TTC549 (cell line): ENCODE data around the gene DMGDH.

ENCODE experiments used
- FAIRE-seq: peaks from 2 replicates; lab custom pipeline; 2012; peaks lifted over from hg19 to GRCh38; lab: Jason Lieb, UNC

DMGDH gene

DNA sequence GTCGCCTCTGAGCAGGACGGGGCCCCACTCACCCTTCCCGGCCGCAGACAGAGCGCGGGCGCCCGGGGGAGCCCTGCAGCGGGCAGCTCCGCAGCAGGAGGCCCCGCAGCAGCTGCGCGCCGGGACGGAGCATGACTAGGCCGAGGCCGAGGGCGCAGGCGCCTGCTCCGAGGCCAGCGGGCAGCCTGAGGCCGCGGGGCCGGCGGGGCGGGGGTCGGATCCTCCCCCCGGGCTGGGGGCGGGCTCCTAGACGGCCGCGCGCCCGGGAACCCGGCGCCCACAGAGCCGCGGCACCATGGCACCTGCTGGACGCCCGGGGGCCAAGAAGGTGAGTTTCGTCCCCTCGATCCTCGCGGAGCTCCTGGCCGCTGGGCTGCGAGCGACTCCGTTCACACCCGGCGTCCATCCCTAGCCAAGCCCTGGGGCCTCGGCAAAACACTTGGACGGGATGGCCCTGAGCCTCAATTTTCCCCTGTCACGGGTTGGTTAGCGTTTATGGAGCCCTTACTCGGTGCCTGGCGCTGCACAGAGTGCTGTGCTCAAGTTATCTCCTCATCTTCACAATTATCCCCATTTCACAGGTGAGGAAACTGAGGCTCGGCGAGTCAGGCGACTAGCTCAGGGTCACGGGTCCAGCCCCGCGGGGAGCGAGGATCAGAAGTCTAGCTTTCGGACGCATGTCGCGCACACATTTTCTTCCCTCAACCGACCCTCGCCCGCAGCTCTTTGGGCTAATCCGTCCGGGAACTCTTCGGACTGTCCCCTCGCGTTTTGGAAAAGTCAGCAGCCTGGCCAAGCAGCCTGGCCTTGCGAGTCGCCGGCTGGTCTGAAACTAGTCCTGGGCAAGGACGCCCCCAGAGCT, at the start of gene DMGDH, which contains the start of gene BHMT2:
TSS of gene DMGDH (minus strand) at position 187 of the 862 bp plus-strand sequence. CDS start at position 133, 54 bp downstream.
TSS of gene BHMT2 (plus strand) at position 280 of the 862 bp plus-strand sequence. CDS start at position 296, 16 bp downstream.
- FAIRE-seq = no peak

DNA sequence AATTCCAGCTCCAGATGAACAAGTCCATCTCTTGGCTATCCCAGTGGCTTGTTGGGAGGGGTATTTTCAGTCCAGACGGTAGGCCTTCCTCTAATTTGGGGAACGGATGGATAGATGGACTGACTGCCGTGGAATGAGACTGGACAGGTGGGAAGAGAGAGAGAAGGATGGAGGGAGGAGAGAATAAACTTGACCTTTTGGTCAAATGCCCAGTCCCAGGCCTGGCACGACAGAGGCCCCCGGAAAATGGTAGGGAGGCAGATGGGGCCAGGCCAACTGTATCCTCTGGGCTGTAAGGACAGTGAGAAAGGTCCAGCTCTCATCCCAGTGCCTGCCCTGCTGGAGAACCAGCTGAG, 43.2 kb upstream of the DMGDH start:
- no peak for FAIRE-seq

DNA sequence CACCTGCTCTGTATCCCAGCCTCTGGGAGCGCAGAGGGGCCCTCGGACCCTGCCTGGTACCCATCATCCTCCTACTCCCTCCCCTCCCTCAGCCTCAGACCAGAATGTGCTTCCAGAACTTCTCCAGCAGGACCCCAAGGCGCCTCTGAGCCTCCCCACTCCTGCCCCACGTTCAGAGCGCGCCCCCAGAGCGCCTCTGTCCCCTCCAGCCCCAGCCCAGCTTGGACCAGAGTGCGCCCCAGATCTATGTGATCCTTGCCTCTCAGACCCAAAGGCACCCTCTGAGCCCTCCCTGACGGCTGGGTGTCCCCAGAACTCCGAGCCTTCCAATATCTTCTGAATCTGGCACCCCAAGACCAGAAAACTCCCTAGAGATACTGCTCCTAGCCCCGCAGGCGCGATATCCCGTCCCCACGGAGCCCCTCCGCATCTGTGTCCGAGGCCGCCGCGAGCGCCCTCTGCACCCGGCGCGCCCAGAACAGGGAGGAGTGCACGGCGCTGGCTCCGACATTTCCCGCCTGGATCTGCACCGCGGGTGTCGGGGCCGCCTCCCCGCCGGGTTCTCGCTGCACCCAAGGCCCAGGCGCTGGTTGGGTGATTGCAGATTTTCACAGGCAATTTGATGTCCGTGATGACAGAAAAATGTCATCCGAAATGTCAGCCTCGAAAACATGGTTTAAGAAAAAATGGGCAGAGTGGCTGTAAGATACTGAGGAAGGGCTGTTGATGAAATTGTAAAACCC, 42.7 kb upstream of the DMGDH start:
- FAIRE-seq = no peak

DNA sequence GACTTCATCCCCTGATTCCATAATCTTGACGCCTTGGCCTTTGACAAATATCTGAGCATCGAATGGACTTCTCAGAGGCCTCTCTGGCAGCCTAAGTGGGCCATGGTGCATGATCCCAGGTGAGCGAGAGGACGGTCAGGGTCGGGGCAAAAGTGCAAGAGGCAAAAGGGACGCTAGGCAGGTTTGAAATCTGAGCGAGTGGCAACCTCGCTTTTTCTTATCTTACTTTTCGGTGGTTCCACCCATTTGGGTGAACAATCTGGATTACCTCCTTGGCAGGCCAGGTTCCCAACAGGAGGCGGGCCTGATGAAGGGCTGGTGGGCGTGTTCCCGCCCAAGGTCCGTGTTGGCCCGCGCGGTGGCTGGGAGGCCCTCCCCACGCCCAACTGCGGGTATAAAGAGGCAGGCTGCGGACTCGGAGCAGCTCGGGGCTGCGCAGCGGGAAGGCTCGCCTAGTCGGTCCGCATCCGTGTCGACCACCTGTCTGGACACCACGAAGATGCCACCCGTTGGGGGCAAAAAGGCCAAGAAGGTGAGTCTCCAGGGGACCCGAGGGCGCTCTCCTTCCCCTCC, 42.0 kb upstream of the DMGDH start, which contains the start of gene BHMT:
TSS of gene BHMT (plus strand) at position 423 of the 573 bp plus-strand sequence. CDS start at position 500, 77 bp downstream.
- no peak for FAIRE-seq

DNA sequence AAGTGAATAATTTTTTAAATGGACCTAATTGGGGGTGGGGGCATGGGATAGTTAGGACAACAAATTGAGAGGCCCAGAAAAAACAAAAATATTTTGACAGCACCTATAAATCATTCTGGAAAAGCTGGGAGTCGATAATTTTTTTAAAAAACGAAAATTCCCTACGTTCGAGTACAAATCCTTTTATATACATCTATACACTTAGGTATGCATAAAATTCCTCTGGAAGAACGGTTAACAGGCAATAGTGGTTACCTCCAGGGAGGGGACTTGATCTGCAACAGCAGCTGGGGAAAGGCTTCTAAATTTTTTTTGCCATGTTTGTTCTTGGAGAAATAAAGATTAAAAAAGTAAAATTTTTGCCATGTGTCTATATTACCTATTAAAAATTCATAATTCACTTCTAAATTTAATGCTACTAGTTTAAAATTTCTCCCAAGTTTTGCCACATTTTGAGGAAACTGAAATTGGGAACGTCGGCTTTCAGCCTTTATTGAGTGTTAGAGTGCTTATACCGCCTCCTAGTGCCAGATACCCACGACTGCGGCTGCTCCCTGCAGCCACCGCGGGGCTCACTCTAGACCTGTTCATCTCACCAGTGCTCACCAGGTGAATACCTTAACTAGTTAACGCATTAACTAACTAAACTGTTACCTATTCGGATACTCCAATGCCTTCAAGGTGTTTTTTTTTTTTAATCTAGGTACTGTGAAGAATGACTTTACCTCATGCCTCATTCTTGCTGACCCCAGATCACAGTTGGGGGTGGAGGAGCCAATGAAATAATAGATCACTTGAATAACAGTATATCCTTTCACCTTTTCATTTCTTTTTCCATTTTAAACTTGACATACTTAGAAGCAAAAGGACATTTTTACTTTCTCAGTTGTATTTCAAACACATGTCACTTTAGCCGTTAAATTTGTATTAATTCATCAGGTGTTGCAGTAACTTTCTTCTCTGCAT, 40.3 kb upstream of the DMGDH start:
- FAIRE-seq = no peak

DNA sequence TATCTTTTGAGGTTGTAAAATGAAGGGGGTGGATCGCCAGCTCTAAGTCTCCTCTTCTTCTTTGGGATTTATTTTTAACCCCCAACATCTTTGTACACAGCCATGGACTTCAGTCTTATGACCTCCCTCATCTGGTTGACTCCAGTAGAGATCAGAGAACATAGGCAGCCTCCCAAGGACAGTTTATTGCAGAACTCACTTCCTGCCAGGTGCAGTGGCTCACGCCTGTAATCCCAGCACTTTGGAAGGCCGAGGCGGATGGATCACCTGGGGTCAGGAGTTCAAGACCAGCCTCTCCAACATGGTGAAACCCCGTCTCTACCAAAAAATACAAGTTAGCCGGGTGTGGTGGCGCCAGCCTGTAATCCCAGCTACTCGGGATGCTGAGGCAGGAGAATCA, 39.3 kb upstream of the DMGDH start:
- no peak for FAIRE-seq

DNA sequence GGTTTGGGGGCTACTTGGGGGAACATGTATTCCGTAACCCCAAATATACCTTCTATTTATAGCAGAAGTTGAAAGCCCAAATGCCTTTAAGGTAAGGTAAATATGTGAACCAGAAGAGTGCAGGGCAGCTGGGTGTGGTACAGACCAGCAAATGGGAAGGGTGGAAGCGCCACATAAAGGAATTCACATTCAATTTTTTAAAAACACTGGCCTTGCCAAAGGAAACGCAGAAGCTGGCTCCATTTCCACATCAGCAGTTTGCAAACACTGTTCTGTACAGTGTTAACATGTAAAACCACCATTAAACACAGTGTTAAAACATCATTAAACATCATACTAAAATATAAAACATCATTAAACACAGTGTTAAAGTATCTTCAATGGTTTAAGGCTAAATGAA, 38.6 kb upstream of the DMGDH start:
- FAIRE-seq = no peak

DNA sequence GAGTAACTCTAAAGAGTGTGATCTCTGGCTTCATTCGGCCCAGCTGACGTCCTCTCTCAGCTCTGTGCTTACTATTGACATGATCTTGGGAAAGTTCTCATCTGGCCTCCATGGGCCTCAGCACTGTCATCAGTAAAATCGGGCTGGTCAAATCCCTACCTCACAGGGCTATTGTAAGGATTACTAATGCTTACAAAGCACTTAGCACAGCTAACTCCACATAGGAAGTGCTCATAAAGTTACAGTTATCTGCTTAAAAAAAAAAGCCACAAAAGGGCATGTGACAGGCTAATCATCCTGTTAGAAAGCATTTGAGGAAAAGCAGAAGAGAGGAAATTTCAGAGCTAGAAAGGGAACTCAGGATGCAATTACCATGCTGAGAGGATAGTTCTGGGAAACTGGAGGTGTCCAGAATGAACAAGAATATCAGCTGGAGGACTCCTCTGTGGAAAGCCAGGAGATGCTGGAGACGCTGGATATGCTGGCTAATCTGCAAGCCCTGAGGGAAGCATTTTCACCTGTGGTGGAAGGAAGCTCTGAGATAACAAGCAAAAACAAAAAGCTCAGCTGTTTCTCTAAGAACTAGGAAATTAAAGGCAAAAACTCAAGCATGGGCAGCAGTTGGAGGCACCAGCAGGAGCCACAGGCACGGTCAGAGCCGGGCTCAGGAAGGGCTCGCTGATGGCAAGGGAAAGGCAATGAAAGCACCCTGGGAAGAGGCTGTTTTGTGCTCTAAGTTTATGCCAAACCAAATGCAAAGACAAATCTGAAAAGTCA, 37.7 kb upstream of the DMGDH start:
- FAIRE-seq = no peak

DNA sequence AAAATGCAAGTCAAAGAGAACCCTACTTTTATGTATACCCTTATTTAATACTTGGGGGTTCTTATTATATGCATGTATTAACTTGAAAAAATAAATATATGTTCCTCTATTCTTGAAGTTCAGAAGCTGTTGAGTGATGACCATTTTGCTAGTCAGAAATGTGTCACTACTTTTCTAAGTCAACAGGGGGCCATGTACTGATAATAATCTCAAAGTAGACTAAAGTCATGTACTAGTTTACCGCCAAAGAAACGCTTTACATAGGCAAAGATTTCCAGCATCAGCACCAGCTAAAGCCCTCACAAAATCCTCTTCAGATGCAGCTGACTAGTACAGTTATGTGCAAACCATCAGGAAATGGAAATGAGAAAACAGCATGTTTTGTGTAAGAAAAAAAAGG, 36.4 kb upstream of the DMGDH start:
- no peak for FAIRE-seq

DNA sequence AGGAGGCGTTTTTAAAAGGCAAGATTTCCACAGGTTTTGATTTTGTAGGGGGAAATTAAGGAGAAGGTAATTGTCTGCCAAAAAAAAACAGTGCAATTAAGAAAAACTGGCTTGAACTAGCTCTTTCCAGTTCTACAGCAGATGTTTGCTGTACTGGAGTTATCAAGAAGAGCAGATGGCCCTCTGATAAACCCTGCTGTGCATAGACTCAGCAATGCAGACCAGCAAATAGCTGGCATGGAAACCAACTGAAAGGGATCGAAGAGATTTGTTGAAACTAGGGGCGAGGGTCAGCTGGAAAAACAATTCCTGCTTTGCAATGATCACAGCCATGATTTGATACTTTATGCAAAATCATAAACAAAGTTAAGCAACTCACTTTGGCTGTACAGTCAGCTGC, 24.3 kb upstream of the DMGDH start:
- no peak for FAIRE-seq

DNA sequence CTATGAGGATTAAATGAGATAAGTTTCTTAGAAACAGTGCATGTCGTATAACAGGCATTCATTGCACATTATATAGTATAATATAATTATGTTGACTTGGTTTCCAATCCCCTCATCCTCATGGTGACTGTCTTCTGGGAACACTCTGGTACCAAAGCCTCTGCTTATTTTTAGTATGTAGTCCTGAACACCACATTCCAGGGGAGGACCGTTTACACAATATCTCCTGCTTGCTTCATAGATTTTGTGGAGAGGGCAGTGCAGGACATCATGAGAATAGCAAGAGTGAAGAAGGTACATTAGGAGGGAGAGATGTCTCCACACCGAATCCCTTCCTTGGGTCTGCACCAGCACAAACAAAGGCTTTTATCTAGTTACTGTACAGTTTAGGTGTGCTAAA, 21.6 kb upstream of the DMGDH start:
- no peak for FAIRE-seq

DNA sequence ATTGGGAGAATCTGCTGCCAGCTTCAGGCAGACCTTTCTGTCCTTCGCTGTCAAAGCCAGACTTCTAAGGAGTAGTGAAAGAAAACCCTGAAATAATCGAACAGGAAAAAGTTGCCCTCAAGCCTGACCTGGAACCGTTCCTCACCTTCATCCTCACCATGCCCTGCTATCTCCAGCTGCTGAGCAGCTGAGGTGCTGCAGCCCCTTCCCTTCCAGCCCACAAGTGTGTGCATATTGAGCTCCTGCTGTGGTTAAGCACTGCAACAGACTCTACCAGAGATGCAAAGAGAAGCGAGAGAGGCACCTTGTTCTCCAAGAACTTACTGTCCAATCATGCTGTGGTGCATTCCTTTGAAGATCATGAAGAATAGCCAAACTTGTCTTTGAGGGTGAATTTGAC, 19.0 kb upstream of the DMGDH start:
- FAIRE-seq = no peak

DNA sequence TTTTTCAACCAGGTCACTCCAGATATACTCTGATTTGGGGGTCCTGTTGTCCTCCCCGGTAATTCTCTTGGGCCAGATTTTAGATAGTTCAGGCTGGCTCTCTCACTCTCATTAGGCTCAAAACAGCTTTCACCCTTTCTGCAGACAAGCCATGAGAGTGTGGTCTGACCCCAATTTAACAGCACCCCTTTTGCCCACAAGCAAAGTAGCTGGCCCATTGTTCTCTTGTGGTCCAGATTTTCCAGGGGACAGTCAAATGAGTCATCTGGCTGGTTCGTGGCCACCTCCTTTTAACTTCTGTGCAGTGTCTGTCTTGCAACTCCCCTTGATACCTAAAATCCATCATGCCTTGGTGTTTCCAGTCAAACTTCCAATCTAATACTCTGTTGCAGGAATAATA, 16.6 kb upstream of the DMGDH start:
- no peak for FAIRE-seq

DNA sequence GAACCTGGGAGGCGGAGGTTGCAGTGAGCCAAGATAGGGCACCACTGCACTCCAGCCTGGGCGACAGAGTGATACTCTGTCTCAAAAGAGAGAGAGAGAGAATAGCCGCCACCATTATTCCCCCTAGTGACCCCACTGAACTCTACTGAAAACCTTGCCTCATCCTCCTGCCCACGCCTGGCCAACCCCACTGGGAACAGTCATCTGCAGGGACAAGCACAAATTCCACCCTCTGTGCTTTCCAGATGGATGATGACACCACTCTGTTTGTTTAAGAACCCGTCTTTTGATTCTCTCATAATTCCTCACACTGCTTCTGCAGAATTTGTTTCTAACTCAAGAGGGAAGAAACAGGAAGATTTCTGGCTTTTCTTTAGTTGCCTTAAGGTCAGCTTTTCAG, 12.3 kb upstream of the DMGDH start:
- no peak for FAIRE-seq

DNA sequence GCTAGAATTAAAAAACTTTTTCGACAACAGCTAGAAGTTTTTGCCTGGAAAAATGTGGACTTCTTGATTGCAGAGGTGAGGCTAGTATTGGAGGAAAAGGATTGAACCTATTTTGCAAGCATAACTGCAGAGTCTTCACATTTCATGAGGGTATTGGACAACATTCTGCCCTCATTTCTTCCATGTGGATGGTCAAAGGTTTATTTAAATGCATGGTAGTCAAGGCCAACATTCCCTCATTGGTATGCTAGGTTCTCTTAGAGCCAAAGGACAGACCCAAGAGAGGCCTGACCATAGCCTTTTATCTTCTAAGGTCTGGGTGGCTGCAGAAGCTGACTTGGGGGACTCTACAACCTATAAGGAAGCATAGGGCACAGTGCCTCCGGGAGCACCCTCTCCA, 11.3 kb upstream of the DMGDH start:
- no peak for FAIRE-seq

DNA sequence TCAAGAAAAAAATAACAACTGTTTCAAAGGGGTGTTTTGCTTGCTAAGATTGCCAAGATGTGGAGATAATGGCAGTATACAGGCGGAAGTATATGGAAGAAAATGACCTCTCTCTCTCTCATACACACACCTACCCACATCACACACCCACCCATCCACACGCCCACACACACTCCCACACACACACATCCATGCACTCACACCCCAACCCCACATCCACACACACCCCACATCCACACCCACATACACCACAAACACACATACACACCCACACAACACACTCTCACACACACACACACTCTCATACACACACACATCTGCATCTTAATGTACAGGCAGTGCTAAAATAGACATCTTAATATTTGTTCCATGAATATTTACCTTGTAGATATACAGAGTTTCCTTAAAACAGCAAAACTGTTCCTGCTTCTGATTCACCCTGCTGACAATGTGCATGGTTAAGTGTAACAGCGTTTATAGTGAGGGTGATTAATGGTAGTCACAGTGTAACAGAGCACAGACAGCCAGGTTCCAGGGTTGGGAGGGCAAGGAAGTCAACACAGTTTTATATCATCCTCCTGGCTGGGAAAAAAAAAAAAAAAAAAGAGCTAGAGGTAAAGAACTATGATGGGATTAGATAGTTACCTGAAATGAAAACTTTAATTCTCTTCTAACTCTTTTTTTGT, 8.3 kb upstream of the DMGDH start:
- FAIRE-seq = no peak

DNA sequence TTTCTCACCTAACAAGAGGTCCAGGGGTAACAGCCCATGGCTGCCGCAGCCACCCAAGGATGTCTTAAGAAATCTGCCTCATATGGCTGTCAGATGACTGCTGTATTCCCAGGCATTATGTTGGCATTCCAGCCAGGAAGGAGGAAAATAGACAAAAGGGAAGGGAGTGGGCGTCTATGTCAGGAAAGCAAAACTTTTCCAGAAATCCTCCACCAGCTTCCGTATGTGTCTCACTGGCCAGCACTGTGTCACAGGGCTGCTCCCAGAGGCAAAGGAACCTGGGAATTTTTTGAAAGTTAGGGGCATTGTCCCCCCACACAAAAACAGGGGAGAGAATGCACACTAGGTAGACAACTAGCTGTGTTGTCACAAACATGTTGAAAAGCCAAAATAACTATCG, 7.3 kb upstream of the DMGDH start:
- no peak for FAIRE-seq

DNA sequence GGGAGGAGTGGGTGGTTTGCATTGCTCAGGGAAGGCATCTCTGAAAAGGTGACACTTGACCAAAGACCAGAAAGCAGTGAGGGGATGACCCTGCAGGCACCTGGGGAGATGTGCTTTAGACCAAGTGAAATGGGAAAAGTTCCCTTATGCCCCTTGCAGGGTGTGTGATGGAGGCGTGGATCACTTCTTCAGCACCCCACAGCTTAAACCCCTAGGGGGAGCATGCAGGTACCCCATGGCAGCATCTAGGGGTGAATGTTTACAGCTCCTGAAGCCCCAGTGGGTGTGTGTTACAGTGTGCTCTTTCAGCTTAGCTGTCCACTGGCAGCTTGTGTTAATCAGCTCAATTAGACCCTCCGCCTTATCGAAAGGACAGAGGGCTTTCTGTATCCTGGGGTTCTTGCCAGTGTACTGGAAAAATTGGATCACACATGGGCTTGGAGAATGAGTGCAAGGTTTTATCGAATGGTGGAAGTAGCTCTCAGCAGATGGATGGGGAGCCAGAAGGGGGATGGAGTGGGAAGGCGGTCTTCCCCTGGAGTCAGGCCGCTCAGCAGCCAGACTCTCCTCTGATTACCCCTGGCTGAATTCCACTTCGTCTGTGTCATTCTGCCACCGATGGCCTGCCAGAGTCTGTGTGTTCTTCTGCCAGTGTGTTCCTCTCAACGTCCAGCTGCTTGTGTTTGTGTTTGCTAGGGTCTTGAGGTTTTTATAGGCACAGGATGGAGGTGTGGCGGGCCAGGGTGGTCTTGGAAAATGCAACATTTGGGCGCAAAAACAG, 6.4 kb upstream of the DMGDH start:
- FAIRE-seq = no peak

DNA sequence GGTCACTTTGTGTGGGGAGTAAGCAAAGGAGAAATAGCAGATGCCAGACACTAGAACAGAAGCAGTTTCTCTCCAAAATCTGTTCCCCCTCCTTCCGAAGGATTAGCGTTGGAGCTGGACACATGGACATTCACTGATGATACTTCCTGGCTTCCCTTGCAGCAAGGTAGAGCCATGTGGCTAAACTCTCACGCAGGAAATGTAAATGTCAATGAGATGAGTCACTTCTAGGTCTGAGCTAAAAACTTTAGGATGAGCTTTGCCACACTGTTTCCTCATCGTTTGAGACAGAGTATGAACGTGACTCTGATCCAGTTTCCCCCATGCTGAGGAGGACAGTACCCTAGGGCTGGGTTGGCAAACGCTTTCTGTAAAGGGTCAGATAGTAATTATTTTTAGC, 5.2 kb upstream of the DMGDH start:
- FAIRE-seq = no peak

DNA sequence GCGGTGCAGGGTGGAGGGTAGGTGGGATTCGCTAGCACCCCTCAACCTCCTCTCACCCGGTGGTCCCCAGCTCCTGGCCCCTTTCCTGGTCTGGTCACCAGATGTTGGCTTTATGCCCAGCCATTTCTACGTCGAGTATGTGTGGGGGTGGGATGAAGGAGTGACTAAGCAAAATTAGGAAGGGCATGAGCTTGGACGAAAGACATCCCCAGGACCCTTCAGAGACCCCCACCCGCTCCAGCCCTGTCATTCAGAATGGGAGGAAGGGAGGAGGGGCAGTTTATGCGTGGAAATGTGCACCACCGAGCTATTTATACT, 835 bp upstream of the DMGDH start:
- FAIRE-seq = no peak
